HFF-Myc (cell line): ENCODE measurements around the gene GALNT9.

ENCODE experiments used
- DNase-seq: peaks from one replicate; pipeline ENCODE4 v3.0.0-alpha.2; 2011; ENCODE audit warnings: low read depth; ENCODE audit errors: extremely low read depth
- H3K4me3 ChIP-seq: replicated peaks from 2 replicates; pipeline ENCODE4 v1.5.1; 2011; ENCODE audit warnings: low read depth, mild to moderate bottlenecking, control low read depth, low read length
- CTCF ChIP-seq: IDR thresholded peaks from 2 replicates; pipeline ENCODE4 v1.5.1; 2012; ENCODE audit warnings: mild to moderate bottlenecking, low read depth, low read length, control low read depth; ENCODE audit errors: missing control alignments

The GALNT9 gene

GRCh38 chr12:132314516-132315233 lies 14.7 kb downstream of the GALNT9 start:
- no peak for TF ChIP-seq CTCF
- DNase-seq, result no peak
- H3K4me3 ChIP-seq, result no peak overlapping the region

- no peak for DNase-seq
- H3K4me3 ChIP-seq, result no peak overlapping the region
- TF ChIP-seq CTCF, result no peak
These were observed 15.4 kb downstream of the GALNT9 start for GRCh38 chr12:132314035-132314434.

- DNase-seq, result no peak
- no peak for TF ChIP-seq CTCF
- H3K4me3 ChIP-seq, result no peak overlapping the region
These were observed 16.2 kb downstream of the GALNT9 start for GRCh38 chr12:132313182-132313581.

GRCh38 chr12:132312516-132312915 lies 16.9 kb downstream of the GALNT9 start:
- DNase-seq, result no peak
- no peak for TF ChIP-seq CTCF
- H3K4me3 ChIP-seq, result no peak overlapping the region

GRCh38 chr12:132311201-132311915 lies 18.0 kb downstream of the GALNT9 start:
- H3K4me3 ChIP-seq, result no peak overlapping the region
- TF ChIP-seq CTCF, result no peak
- DNase-seq, result no peak

DNA sequence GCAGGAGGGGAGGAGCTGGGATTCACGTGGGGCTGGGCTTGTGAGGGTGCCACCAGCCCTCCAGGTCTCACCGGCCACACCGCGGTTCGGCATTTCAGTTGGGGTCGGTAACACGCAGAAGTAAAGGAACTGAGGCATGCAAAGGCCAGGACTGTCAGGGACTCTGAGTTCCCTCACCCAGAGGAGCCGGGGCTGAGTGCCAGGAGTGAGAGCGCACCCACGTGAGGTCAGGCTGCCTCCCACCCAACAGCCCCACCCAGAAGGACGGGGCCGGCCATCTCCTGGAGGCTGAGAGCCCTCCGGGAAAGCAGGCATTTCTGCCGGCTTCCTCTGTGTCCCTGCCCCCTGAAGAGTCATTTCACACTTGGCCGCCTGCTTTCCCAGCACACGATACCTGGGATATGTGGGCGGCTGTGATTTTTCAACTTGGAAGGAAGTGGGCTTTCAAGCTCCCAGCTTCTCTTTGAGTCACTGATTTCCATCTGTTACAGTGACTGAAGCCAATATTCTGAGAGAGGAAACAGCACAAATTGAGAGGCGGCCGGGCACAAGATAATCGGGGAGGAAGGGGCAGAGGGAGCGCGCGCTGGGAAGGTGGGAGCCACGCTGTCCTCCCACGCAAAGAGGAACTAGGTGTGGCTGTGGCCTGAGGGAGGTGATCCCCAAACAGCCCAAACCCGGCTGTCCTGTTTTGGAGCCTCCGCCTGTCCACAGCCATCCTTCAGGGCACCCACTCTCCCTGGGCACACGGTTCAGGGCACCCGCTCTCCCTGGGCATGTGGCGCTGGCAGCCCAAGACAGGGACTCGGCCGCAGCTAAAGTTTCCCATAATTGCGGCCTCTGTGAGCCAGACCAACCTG lies 19.0 kb downstream of the GALNT9 start:
- no peak for DNase-seq
- no peak overlapping the region for H3K4me3 ChIP-seq
- no peak for TF ChIP-seq CTCF
